Colonic mucosa (tissue), 4 donors: Measurements from ENCODE around the gene ZACN. TPM values are rescaled to one million over a fixed set of nuclear protein-coding genes. Genes with fewer than 3 reads are reported as not detected.
"Not testable (repeated sequence)": the region's sequence is repeated elsewhere in the genome, so short reads cannot be mapped to it uniquely, and the experiment has no call there.

Experiments
- DNase-seq: peaks from one replicate; pipeline ENCODE4 v3.0.0-alpha.2; 2020
- H3K27ac ChIP-seq: fragments of 200-600 bp; one replicate; pipeline ENCODE4 v1.8.0; 2021
- H3K27me3 ChIP-seq: fragments of 200-600 bp; one replicate; pipeline ENCODE4 v1.8.0; 2021
- H3K36me3 ChIP-seq: fragments of 200-600 bp; one replicate; pipeline ENCODE4 v1.8.0; 2021
- H3K4me1 ChIP-seq: fragments of 200-600 bp; one replicate; pipeline ENCODE4 v1.8.0; 2021; ENCODE audit warnings: mild to moderate bottlenecking
- H3K4me3 ChIP-seq: fragments of 200-600 bp; one replicate; pipeline ENCODE4 v1.8.0; 2021
- H3K9ac ChIP-seq, 2 donors: one replicate each; pipeline ENCODE4 v1.7.0; 2013; ENCODE audit warnings: control low read depth in 2 of 2, low read depth in 2 of 2, low read length in 2 of 2
- H3K9me3 ChIP-seq: fragments of 200-600 bp; one replicate; pipeline ENCODE4 v1.8.0; 2021
- intact Hi-C: fragments of 100-400 bp; cut with DNase I; formaldehyde crosslinking; loops from one replicate; pipeline ENCODE4 v1.14.1; 2022
- total RNA-seq, 2 donors: library from RNA; stranded (reverse); fragmentation: NEBNext Ultra II Directional in 1 of 2; extraction: Animal tissue kit (Norgen Biotek cat#: 25700) in 1 of 2; gene quantifications; one replicate each; pipeline ENCODE4 v1.2.1, GENCODE V29; 2021
- TF ChIP-seq, protein P1 (sequence below): fragments of 200-600 bp; IDR thresholded peaks from one replicate; pipeline ENCODE4 v1.8.0; 2022; ENCODE audit warnings: antibody characterized with exemption, mild to moderate bottlenecking
- donor health status: healthy.
- donor health status: DM: no; HTN: no; CAD: no.
- donor health status: DM: no; HTN: no; CAD: no.

ZACN gene
- total RNA-seq, 2 donors from 2014 or later = not detected

DNA sequence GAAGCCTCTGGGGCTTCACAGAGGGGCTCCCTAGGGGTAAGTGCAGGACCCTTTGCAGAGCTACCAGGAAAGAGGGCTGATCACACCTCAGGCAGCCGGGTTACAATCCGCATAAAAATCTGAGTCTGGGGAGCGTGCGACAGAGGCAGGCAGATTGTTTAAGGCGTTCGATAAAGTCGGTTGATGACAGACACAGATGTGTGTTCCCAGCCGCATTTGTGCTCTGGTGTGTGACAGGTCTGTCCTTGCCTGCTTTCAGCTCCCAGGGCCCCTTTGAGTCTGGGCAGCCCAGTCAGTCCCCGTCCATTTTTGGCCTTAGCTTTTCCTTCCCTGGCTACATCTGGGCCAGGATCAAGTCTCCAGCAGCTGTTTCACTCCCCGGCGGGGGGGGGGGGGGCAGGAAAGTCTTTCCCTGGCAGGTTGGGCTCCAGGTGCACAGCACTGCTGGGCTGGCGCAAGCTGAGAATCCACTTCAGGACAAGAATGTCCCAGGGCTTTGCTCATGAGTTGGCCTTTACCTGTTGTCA lies 1.3 kb upstream of the ZACN start:
- H3K9me3 ChIP-seq = no peaks in the 10 kb centered on the region
- no peaks in the 10 kb centered on the region for H3K36me3 ChIP-seq
- no peak for DNase-seq
- TF ChIP-seq, protein P1, sequence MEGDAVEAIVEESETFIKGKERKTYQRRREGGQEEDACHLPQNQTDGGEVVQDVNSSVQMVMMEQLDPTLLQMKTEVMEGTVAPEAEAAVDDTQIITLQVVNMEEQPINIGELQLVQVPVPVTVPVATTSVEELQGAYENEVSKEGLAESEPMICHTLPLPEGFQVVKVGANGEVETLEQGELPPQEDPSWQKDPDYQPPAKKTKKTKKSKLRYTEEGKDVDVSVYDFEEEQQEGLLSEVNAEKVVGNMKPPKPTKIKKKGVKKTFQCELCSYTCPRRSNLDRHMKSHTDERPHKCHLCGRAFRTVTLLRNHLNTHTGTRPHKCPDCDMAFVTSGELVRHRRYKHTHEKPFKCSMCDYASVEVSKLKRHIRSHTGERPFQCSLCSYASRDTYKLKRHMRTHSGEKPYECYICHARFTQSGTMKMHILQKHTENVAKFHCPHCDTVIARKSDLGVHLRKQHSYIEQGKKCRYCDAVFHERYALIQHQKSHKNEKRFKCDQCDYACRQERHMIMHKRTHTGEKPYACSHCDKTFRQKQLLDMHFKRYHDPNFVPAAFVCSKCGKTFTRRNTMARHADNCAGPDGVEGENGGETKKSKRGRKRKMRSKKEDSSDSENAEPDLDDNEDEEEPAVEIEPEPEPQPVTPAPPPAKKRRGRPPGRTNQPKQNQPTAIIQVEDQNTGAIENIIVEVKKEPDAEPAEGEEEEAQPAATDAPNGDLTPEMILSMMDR = no peak
- H3K4me1 ChIP-seq = peaks cover 28% of the 10 kb centered on the region
- intact Hi-C loops = loop anchor here (10.0 kb wide), 1 partner anchor 63 kb away; no protein-coding TSS in a partner anchor
- peaks cover 64% of the 10 kb centered on the region for H3K27me3 ChIP-seq
- H3K27ac ChIP-seq = no peak overlapping the region
- no peak overlapping the region for H3K9ac ChIP-seq
- H3K4me3 ChIP-seq = no peak overlapping the region

DNA sequence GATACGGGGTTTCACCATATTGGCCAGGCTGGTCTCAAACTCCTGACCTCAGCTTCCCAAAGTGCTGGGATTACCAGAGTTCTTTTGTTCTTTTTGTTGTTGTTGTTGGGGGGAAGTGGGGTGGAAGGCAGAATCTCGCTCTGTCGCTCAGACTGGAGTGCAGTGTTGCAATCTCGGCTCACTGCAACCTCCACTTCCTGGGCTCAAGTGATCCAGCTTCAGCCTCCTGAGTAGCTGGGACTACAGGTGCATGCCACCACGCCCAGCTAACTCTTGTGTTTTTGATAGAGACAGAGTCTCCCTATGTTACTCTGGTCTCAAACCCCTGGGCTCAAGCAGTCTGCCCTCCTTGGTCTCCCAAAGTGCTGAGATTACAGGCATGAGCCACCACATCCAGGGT lies 612 bp upstream of the ZACN start:
- DNase-seq, H3K36me3 ChIP-seq, H3K4me3 ChIP-seq, H3K9ac ChIP-seq, H3K27ac ChIP-seq, H3K9me3 ChIP-seq: not testable (repeated sequence)
- peaks cover 28% of the 10 kb centered on the region for H3K4me1 ChIP-seq
- intact Hi-C loops = loop anchor here (10.0 kb wide), 1 partner anchor 64 kb away; no protein-coding TSS in a partner anchor
- H3K27me3 ChIP-seq = peaks cover 63% of the 10 kb centered on the region

DNA sequence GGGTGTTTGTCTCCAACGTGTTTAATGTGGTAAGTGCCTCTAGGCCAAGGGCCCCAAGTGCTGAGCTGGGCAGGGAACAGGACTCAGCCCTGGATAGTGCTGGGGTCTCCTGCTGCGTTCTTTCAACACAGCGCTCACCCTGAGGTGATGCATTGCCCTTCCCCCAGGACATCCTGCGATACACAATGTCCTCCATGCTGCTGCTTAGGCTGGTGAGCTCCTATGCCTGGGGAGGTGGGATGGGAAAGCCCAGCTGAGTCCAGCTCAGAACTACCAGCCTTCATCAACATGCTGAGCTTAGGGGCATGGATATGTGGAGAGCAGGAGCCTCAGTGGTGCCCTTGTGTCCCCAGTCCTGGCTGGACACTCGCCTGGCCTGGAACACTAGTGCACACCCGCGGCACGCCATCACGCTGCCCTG lies 563 bp downstream of the ZACN start:
- intact Hi-C loops = loop anchor here (10.0 kb wide), 1 partner anchor 65 kb away; no protein-coding TSS in a partner anchor
- no peak for DNase-seq
- TF ChIP-seq, protein P1 = no peak
- H3K36me3 ChIP-seq = no peaks in the 10 kb centered on the region
- H3K27ac ChIP-seq = no peak overlapping the region
- H3K27me3 ChIP-seq = peaks cover 51% of the 10 kb centered on the region
- no peaks in the 10 kb centered on the region for H3K9me3 ChIP-seq
- H3K9ac ChIP-seq = no peak overlapping the region
- no peak overlapping the region for H3K4me3 ChIP-seq
- H3K4me1 ChIP-seq = peaks cover 24% of the 10 kb centered on the region

DNA sequence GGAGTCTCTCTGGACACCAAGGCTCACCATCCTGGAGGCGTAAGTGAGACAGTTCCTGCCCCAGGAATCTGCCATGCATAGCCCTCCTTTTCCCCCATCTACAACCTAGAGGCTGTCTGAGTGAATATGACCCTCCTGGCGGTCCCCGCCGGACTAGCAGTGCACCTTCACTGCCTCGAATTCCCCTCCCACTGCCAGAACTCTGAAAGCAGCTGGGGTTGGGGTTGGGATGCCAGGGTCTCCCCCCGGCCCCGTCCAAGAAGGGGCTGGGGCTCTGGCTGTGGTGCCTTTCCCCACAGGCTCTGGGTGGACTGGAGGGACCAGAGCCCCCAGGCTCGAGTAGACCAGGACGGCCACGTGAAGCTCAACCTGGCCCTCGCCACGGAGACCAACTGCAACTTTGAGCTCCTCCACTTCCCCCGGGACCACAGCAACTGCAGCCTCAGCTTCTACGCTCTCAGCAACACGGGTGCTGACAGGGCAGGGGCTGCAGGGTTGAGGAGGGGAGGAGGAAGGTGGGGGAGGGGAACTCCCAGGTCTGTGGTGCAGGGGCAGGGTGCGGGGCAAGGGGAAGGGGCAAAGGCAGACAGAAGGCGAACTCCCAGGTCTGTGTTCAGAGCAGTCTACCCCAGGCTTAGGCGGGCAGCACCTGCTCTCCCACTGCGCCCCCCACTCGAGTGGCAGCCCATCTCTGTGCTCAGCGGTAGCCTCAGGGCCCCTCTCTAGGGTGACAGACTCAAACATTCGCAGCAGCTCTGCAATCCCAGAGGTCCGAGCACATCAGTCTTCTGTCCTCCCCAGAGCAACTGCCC lies 1.2 kb downstream of the ZACN start:
- TF ChIP-seq, protein P1 = no peak
- Histone ChIP-seq H3K27ac (no peak overlapping the region), H3K4me1 (peaks cover 18% of the 10 kb centered on the region), H3K27me3 (peaks cover 45% of the 10 kb centered on the region), H3K4me3 (no peak overlapping the region), H3K9me3 (no peaks in the 10 kb centered on the region), H3K9ac (peak overlapping the region in 1 of 2 donors; percentile 12), H3K36me3 (peaks cover 3% of the 10 kb centered on the region)
- intact Hi-C loops = loop anchor here (10.0 kb wide), 1 partner anchor 65 kb away; no protein-coding TSS in a partner anchor
- DNase-seq = no peak

DNA sequence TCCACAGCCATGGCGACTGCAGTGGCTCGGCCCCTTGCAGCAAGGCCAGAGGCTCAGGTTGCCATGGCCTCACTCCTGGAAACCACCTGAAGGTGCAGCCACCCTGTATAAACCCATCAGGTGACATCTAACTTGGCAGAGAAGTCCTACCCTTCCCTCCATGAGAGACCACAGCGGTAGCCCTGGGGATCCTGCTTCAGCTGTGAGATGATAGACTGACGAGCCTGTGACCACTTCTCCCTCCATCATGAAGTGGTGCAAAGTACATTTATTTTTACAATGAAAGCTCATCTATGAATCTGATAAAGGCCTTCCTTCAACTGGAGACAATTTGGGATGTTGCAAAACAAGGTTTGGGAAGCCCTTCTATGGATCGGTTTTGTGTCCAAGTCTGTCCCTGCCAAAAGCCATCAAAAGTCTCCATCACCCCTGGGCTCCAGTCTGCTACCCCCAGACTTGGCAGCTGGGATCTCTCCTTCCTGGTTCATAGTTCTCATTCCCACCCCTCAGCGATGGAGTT lies 1.8 kb downstream of the ZACN start:
- intact Hi-C loops = no loop called here
- TF ChIP-seq, protein P1 = no peak
- H3K27ac ChIP-seq = no peak overlapping the region
- H3K9me3 ChIP-seq = no peaks in the 10 kb centered on the region
- peaks cover 12% of the 10 kb centered on the region for H3K4me1 ChIP-seq
- H3K9ac ChIP-seq = no peak overlapping the region
- H3K36me3 ChIP-seq = peaks cover 10% of the 10 kb centered on the region
- peaks cover 38% of the 10 kb centered on the region for H3K27me3 ChIP-seq
- no peak for DNase-seq
- no peak overlapping the region for H3K4me3 ChIP-seq
